Peyer's patch (tissue), 4 donors: ENCODE results near the gene IGF1R. TPM values are rescaled to one million over a fixed set of nuclear protein-coding genes. Genes with fewer than 3 reads are reported as not detected.
A peak's percentile ranks its signal among the peaks of the same experiment; 100 is the strongest.

Source experiments
- DNase-seq, 3 donors: peaks; one replicate each; pipeline ENCODE4 v3.0.0-alpha.2; 2017 to 2019
- H3K27ac ChIP-seq, 4 donors: fragments of 200-600 bp; sonication (generic); one replicate each; pipeline ENCODE4 v1.5.1; 2016 to 2019
- H3K27me3 ChIP-seq, 2 donors: fragments of 200-600 bp; sonication (generic); one replicate each; pipeline ENCODE4 v1.5.1; 2019
- H3K36me3 ChIP-seq, 3 donors: fragments of 200-600 bp; sonication (generic); one replicate each; pipeline ENCODE4 v1.5.1; 2016 to 2019
- H3K4me1 ChIP-seq, 4 donors: fragments of 200-600 bp; sonication (generic); one replicate each; pipeline ENCODE4 v1.5.1; 2016 to 2019
- H3K4me3 ChIP-seq, 4 donors: fragments of 200-600 bp; sonication (generic); 1 replicate in 3 of 4; 2 replicates in 1 of 4; pipeline ENCODE4 v1.5.1; 2016 to 2019; ENCODE audit warnings: mild to moderate bottlenecking in 1 of 4
- H3K9me3 ChIP-seq, 4 donors: fragments of 200-600 bp; sonication (generic); one replicate each; pipeline ENCODE4 v1.5.1; 2016 to 2019; ENCODE audit warnings: mild to moderate bottlenecking in 1 of 4
- POLR2A ChIP-seq, 2 donors: fragments of 450-650 bp; IDR thresholded peaks; one replicate each; pipeline ENCODE4 v1.5.1; 2017; ENCODE audit warnings: antibody characterized with exemption in 2 of 2, mild to moderate bottlenecking in 2 of 2, moderate library complexity in 2 of 2
- total RNA-seq, 4 donors: library from RNA; depleted of rRNA; stranded (reverse); fragments of >200 nt; gene quantifications; one replicate each; pipeline ENCODE4 v1.1.0, GENCODE V29; 2016
- TF ChIP-seq, protein P1 (sequence below), 6 experiments: fragments of 450-650 bp in 4 of 6; fragments of 200-600 bp in 2 of 6; sonication (generic) in 1 of 6; IDR thresholded peaks; one replicate each; pipeline ENCODE4 v1.5.1; 2017 to 2019; ENCODE audit warnings: antibody characterized with exemption in 6 of 6, mild to moderate bottlenecking in 3 of 6, moderate library complexity in 1 of 6

The IGF1R gene
- total RNA-seq, 4 donors from 2014 or later, result 29.6 to 176 (median 88.1) TPM

DNA sequence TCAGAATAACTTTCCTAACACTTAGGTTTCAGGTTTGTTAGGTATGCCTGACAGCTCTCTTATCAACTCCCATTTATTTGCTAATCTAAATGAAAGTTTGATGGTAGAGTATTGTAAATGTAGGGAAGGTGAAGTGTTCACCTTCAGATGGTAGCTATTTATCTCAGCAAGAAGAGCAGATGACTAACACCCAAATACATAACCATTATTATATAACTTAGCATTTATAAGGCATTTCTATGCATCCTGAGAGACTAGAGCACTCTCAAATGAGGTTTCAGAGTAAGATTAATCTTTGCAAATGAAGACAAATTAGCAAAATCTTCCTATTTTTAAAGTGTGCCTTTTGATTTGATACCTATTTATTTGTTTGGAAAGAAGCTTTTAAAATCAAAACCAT is 143.8 kb downstream of the IGF1R start:
- Histone ChIP-seq H3K36me3 (no peaks in the 10 kb centered on the region), H3K27ac (no peak overlapping the region), H3K4me1 (no peaks in the 10 kb centered on the region), H3K9me3 (no peaks in the 10 kb centered on the region), H3K4me3 (no peak overlapping the region), H3K27me3 (no peaks in the 10 kb centered on the region)
- DNase-seq, result no peak
- TF ChIP-seq POLR2A (IDR thresholded peaks at IDR 0.05), result no peak
- TF ChIP-seq, protein P1, sequence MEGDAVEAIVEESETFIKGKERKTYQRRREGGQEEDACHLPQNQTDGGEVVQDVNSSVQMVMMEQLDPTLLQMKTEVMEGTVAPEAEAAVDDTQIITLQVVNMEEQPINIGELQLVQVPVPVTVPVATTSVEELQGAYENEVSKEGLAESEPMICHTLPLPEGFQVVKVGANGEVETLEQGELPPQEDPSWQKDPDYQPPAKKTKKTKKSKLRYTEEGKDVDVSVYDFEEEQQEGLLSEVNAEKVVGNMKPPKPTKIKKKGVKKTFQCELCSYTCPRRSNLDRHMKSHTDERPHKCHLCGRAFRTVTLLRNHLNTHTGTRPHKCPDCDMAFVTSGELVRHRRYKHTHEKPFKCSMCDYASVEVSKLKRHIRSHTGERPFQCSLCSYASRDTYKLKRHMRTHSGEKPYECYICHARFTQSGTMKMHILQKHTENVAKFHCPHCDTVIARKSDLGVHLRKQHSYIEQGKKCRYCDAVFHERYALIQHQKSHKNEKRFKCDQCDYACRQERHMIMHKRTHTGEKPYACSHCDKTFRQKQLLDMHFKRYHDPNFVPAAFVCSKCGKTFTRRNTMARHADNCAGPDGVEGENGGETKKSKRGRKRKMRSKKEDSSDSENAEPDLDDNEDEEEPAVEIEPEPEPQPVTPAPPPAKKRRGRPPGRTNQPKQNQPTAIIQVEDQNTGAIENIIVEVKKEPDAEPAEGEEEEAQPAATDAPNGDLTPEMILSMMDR (IDR thresholded peaks at IDR 0.05), result no peak

GRCh38 chr15:98794211-98794610 is 145.9 kb downstream of the IGF1R start:
- H3K4me1 ChIP-seq, result peaks cover 0 to 2% (median 0%) of the 10 kb centered on the region in 4 donors
- H3K27me3 ChIP-seq, result no peaks in the 10 kb centered on the region
- no peaks in the 10 kb centered on the region for H3K9me3 ChIP-seq
- TF ChIP-seq, protein P1 (IDR thresholded peaks at IDR 0.05), result no peak
- TF ChIP-seq POLR2A (IDR thresholded peaks at IDR 0.05), result no peak
- no peak overlapping the region for H3K27ac ChIP-seq
- H3K36me3 ChIP-seq, result no peaks in the 10 kb centered on the region
- H3K4me3 ChIP-seq, result no peak overlapping the region
- no peak for DNase-seq

DNA sequence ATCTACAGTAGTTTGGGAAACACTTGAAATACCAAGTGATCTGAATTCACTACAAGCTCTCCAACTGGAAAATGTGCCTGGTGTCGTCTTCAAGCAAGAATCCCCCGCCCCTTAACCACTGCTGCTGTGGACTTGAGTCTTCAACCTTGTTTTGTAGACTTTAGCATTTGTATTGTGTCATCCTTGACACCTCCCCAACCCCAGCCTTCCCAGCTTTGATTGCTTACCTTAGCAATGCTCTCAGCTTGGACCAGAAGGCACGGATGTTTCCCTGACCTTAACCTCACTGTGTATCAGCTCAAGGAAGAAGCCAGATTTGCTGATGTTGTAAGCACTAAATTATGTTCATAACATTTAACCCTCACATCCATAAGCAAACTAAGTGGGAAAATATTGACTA is 146.4 kb downstream of the IGF1R start:
- DNase-seq, result peak in 1 of 3 donors; percentile 68
- H3K27me3 ChIP-seq, result no peaks in the 10 kb centered on the region
- H3K4me1 ChIP-seq, result peaks cover 0 to 7% (median 0%) of the 10 kb centered on the region in 4 donors

DNA sequence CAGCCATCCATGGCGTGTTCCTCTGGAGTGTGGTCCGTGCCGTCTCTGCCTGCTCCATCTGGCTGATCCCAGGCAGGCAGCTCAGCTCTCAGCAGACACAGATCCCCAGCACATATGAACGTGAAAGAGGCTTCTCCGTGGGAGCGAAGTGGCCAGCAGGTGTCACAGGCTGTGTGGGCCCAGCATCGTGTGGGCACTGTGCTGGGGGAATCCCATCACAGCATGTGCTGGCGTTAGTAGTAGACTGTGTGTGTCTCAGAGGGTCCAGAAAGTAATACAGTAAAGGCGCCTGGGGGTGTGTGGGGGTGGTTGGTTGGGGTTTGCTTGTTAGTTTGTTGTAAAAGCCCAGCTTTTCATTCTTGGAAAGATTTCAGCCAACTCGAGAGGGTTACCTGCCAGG is 147.6 kb downstream of the IGF1R start:
- no peaks in the 10 kb centered on the region for H3K9me3 ChIP-seq
- no peak for TF ChIP-seq POLR2A (IDR thresholded peaks at IDR 0.05)
- TF ChIP-seq, protein P1 (IDR thresholded peaks at IDR 0.05), result no peak
- H3K27ac ChIP-seq, result no peak overlapping the region
- H3K4me3 ChIP-seq, result no peak overlapping the region
- H3K27me3 ChIP-seq, result no peaks in the 10 kb centered on the region
- H3K36me3 ChIP-seq, result no peaks in the 10 kb centered on the region
- DNase-seq, result no peak
- peaks cover 0 to 20% (median 3%) of the 10 kb centered on the region in 4 donors for H3K4me1 ChIP-seq

More for the DNA sequence above, 146.4 kb downstream of the IGF1R start:
- no peak overlapping the region for H3K4me3 ChIP-seq
- H3K9me3 ChIP-seq, result no peaks in the 10 kb centered on the region
- TF ChIP-seq, protein P1 (IDR thresholded peaks at IDR 0.05), result no peak
- TF ChIP-seq POLR2A (IDR thresholded peaks at IDR 0.05), result no peak
- no peak overlapping the region for H3K27ac ChIP-seq
- H3K36me3 ChIP-seq, result no peaks in the 10 kb centered on the region

- peaks cover 0 to 28% (median 7%) of the 10 kb centered on the region in 4 donors for H3K4me1 ChIP-seq
- H3K36me3 ChIP-seq, result no peaks in the 10 kb centered on the region
- no peak overlapping the region for H3K4me3 ChIP-seq
- no peaks in the 10 kb centered on the region for H3K27me3 ChIP-seq
- H3K9me3 ChIP-seq, result no peaks in the 10 kb centered on the region
- no peak for DNase-seq
- no peak for TF ChIP-seq POLR2A (IDR thresholded peaks at IDR 0.05)
- H3K27ac ChIP-seq, result no peak overlapping the region
Measured at GRCh38 chr15:98796685-98797357, 148.5 kb downstream of the IGF1R start.

- no peak for DNase-seq
- Histone ChIP-seq H3K9me3 (no peaks in the 10 kb centered on the region), H3K27ac (no peak overlapping the region), H3K36me3 (no peaks in the 10 kb centered on the region), H3K4me3 (no peak overlapping the region), H3K27me3 (no peaks in the 10 kb centered on the region), H3K4me1 (peaks cover 0 to 30% (median 7%) of the 10 kb centered on the region in 4 donors)
- TF ChIP-seq, protein P1 (IDR thresholded peaks at IDR 0.05), result no peak
- TF ChIP-seq POLR2A (IDR thresholded peaks at IDR 0.05), result no peak
Measured at GRCh38 chr15:98798375-98798893, 150.1 kb downstream of the IGF1R start.
